Mesenchymal stem cell (in vitro differentiated cells and primary cell): ENCODE results near the gene LHCGR.

Experiments
- DNase-seq: peaks from one replicate; pipeline ENCODE4 v3.0.0-alpha.2; 2013
- H2AFZ ChIP-seq: one replicate; pipeline ENCODE4 v1.6.1; 2013; ENCODE audit warnings: low read depth, mild to moderate bottlenecking, control low read depth, inconsistent platforms, low read length, moderate library complexity
- H2AK5ac ChIP-seq: 2 replicates; pipeline ENCODE4 v1.6.1; 2013; ENCODE audit warnings: low read length, moderate library complexity, mild to moderate bottlenecking, inconsistent platforms; ENCODE audit not compliant: severe bottlenecking
- H2BK120ac ChIP-seq: one replicate; pipeline ENCODE4 v1.6.1; 2013; ENCODE audit warnings: low read depth, mild to moderate bottlenecking, inconsistent platforms, low read length, moderate library complexity
- H2BK12ac ChIP-seq, 2 experiments: one replicate each; pipeline ENCODE4 v1.6.1; 2013; ENCODE audit warnings: inconsistent platforms in 2 of 2, low read length in 2 of 2, mild to moderate bottlenecking in 2 of 2, moderate library complexity in 2 of 2, control low read depth in 1 of 2
- H2BK15ac ChIP-seq: one replicate; pipeline ENCODE4 v1.6.1; 2013; ENCODE audit warnings: mild to moderate bottlenecking, low read depth, inconsistent platforms; ENCODE audit not compliant: poor library complexity, severe bottlenecking
- H2BK5ac ChIP-seq: 2 replicates; pipeline ENCODE4 v1.6.1; 2013; ENCODE audit warnings: low read depth, mild to moderate bottlenecking, low read length, control low read depth, inconsistent platforms; ENCODE audit not compliant: poor library complexity, severe bottlenecking
- H3K14ac ChIP-seq, 2 experiments: one replicate each; pipeline ENCODE4 v1.6.1; 2013; ENCODE audit warnings: inconsistent platforms in 2 of 2, low read length in 2 of 2, control low read depth in 1 of 2, mild to moderate bottlenecking in 1 of 2, moderate library complexity in 1 of 2
- H3K18ac ChIP-seq, 2 experiments: one replicate each; pipeline ENCODE4 v1.6.1; 2013; ENCODE audit warnings: inconsistent platforms in 2 of 2, low read length in 2 of 2, control low read depth in 1 of 2, low read depth in 1 of 2, mild to moderate bottlenecking in 1 of 2
- H3K23ac ChIP-seq, 2 experiments: one replicate each; pipeline ENCODE4 v1.6.1; 2013; ENCODE audit warnings: inconsistent platforms in 2 of 2, low read length in 2 of 2, mild to moderate bottlenecking in 2 of 2, moderate library complexity in 2 of 2, control low read depth in 1 of 2
- H3K27ac ChIP-seq: 2 replicates; pipeline ENCODE4 v1.5.1; 2013; ENCODE audit warnings: mild to moderate bottlenecking, moderate library complexity, low read length, control low read depth, inconsistent platforms; ENCODE audit not compliant: poor library complexity, severe bottlenecking
- H3K27me3 ChIP-seq, 2 experiments: 2 replicates each; pipeline versions ENCODE4 v1.6.1 to v1.7.0; 2013; ENCODE audit warnings: low read length in 2 of 2, mild to moderate bottlenecking in 2 of 2, moderate library complexity in 2 of 2, control low read depth in 1 of 2, inconsistent platforms in 1 of 2; ENCODE audit not compliant: control insufficient read depth in 1 of 2, insufficient read depth in 1 of 2
- H3K36me3 ChIP-seq, 2 experiments: 2 replicates each; pipeline versions ENCODE4 v1.6.1 to v1.7.0; 2013; ENCODE audit warnings: low read length in 2 of 2, control low read depth in 1 of 2, inconsistent platforms in 1 of 2, low read depth in 1 of 2, mild to moderate bottlenecking in 1 of 2; ENCODE audit not compliant: insufficient read depth in 2 of 2, control insufficient read depth in 1 of 2
- H3K4ac ChIP-seq, 2 experiments: one replicate each; pipeline ENCODE4 v1.6.1; 2013; ENCODE audit warnings: inconsistent platforms in 2 of 2, low read length in 2 of 2, mild to moderate bottlenecking in 2 of 2, moderate library complexity in 2 of 2, control low read depth in 1 of 2, low read depth in 1 of 2
- H3K4me1 ChIP-seq: 2 replicates; pipeline ENCODE4 v1.6.1; 2013; ENCODE audit warnings: low read depth, low read length, control low read depth; ENCODE audit not compliant: control insufficient read depth, insufficient read depth
- H3K4me2 ChIP-seq: 2 replicates; pipeline ENCODE4 v1.6.1; 2013; ENCODE audit warnings: low read length, mild to moderate bottlenecking, inconsistent platforms; ENCODE audit not compliant: poor library complexity, severe bottlenecking
- H3K4me3 ChIP-seq, 2 experiments: 2 replicates each; pipeline versions ENCODE4 v1.5.1 to v1.7.0; 2013; ENCODE audit warnings: low read length in 2 of 2, mild to moderate bottlenecking in 2 of 2, control low read depth in 1 of 2, low read depth in 1 of 2; ENCODE audit not compliant: insufficient read depth in 1 of 2
- H3K79me1 ChIP-seq: replicated peaks from 2 replicates; pipeline ENCODE4 v1.6.1; 2013; ENCODE audit warnings: mild to moderate bottlenecking, control low read depth, low read length, inconsistent platforms; ENCODE audit not compliant: poor library complexity, severe bottlenecking
- H3K9ac ChIP-seq: 2 replicates; pipeline ENCODE4 v1.7.0; 2013; ENCODE audit warnings: mild to moderate bottlenecking, low read length, moderate library complexity
- H3K9me3 ChIP-seq: 2 replicates; pipeline ENCODE4 v1.7.0; 2013; ENCODE audit warnings: mild to moderate bottlenecking, low read length; ENCODE audit not compliant: control insufficient read depth
- H4K8ac ChIP-seq: one replicate; pipeline ENCODE4 v1.6.1; 2013; ENCODE audit warnings: inconsistent platforms, mild to moderate bottlenecking, low read length, moderate library complexity
- H4K91ac ChIP-seq: one replicate; pipeline ENCODE4 v1.6.1; 2013; ENCODE audit warnings: mild to moderate bottlenecking, low read length, inconsistent platforms
- WGBS: methylation state at CpG from one replicate; pipeline ENCODE4 v1.1.7; 2013; ENCODE audit warnings: mixed read lengths; 5-methylcytosine and 5-hydroxymethylcytosine counted together

LHCGR gene

GRCh38 chr2:48792030-48792429 lies 36.5 kb upstream of the LHCGR start:
- no peak overlapping the region for H2AK5ac ChIP-seq
- H3K18ac ChIP-seq = no peak overlapping the region
- no peaks in the 10 kb centered on the region for H3K79me1 ChIP-seq
- 79% methylated on average over 3 of the region's 3 CpGs for WGBS
- H4K8ac ChIP-seq = no peak overlapping the region
- no peak overlapping the region for H2BK15ac ChIP-seq
- H3K27me3 ChIP-seq = no peaks in the 10 kb centered on the region
- H3K4ac ChIP-seq = no peak overlapping the region
- no peak for DNase-seq
- no peak overlapping the region for H3K9ac ChIP-seq
- H3K9me3 ChIP-seq = no peaks in the 10 kb centered on the region
- H3K4me3 ChIP-seq = no peak overlapping the region
- no peak overlapping the region for H3K4me2 ChIP-seq
- H2BK120ac ChIP-seq = no peak overlapping the region
- no peak overlapping the region for H2BK12ac ChIP-seq
- no peak overlapping the region for H3K27ac ChIP-seq
- H3K14ac ChIP-seq = no peak overlapping the region
- no peaks in the 10 kb centered on the region for H3K4me1 ChIP-seq
- no peak overlapping the region for H4K91ac ChIP-seq
- no peaks in the 10 kb centered on the region for H3K36me3 ChIP-seq
- H2BK5ac ChIP-seq = no peak overlapping the region
- H2AFZ ChIP-seq = no peak overlapping the region
- H3K23ac ChIP-seq = no peak overlapping the region

DNA sequence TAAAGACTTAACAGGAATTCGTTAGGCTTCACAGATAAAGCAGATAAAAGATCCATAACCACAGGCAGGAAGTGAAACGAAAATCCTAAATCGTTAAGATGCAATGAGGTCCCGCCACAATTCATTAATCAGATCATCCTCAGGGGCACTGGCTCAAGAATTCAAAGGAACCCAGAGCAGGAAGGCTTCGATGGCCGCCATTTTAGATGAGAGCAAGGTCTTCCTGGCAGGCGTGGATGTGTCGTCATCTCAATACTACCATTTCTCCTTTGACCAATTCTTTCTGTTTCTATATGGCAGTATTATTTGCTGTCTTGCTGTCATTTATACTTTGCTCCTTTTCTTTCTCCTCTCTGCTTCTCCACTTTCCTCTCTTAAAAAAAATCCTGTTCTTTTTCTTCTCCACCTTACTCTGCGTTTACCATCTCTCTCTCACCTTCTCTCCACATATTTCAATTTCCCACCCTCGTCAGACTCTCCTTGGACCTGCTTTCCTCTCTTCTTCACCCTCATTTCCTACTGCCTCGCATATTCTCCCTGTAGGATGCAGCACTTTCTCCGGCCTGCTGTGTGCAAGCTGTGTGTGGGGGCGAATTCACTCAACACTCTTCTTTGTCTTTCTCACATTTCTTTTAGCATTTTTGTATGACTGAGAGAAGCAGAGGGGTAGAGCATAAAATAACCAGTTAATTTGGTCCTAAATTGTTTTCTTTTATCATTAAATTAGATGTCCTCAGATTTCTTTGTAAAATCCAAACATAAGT lies 35.1 kb upstream of the LHCGR start:
- no peak for DNase-seq
- H2AFZ ChIP-seq = no peak overlapping the region
- no peak overlapping the region for H3K14ac ChIP-seq
- H3K4me2 ChIP-seq = no peak overlapping the region
- no peaks in the 10 kb centered on the region for H3K36me3 ChIP-seq
- H4K91ac ChIP-seq = no peak overlapping the region
- H2BK5ac ChIP-seq = no peak overlapping the region
- H3K4ac ChIP-seq = no peak overlapping the region
- H4K8ac ChIP-seq = no peak overlapping the region
- H3K9me3 ChIP-seq = no peaks in the 10 kb centered on the region
- no peaks in the 10 kb centered on the region for H3K79me1 ChIP-seq
- no peak overlapping the region for H2BK12ac ChIP-seq
- H2BK15ac ChIP-seq = no peak overlapping the region
- no peaks in the 10 kb centered on the region for H3K27me3 ChIP-seq
- H3K9ac ChIP-seq = no peak overlapping the region
- H3K27ac ChIP-seq = no peak overlapping the region
- H2AK5ac ChIP-seq = no peak overlapping the region
- no peak overlapping the region for H3K4me3 ChIP-seq
- no peak overlapping the region for H2BK120ac ChIP-seq
- no peak overlapping the region for H3K18ac ChIP-seq
- H3K23ac ChIP-seq = no peak overlapping the region
- no peaks in the 10 kb centered on the region for H3K4me1 ChIP-seq
- WGBS = 62% methylated on average over 9 of the region's 13 CpGs

- no peak for DNase-seq
- Histone ChIP-seq H3K27ac (no peak overlapping the region), H3K36me3 (no peaks in the 10 kb centered on the region), H2BK120ac (no peak overlapping the region), H3K79me1 (no peaks in the 10 kb centered on the region), H2AFZ (no peak overlapping the region), H3K9ac (no peak overlapping the region), H4K8ac (no peak overlapping the region), H3K27me3 (no peaks in the 10 kb centered on the region), H3K4me3 (no peak overlapping the region), H3K4ac (no peak overlapping the region), H3K9me3 (no peaks in the 10 kb centered on the region), H3K4me2 (no peak overlapping the region), H2BK12ac (no peak overlapping the region), H2BK5ac (no peak overlapping the region), H2BK15ac (no peak overlapping the region), H4K91ac (no peak overlapping the region), H3K14ac (no peak overlapping the region), H3K23ac (no peak overlapping the region), H3K18ac (no peak overlapping the region), H3K4me1 (no peaks in the 10 kb centered on the region), H2AK5ac (no peak overlapping the region)
- WGBS = 83% methylated on average over 7 of the region's 8 CpGs
These were observed 32.1 kb upstream of the LHCGR start for GRCh38 chr2:48787580-48787979.

GRCh38 chr2:48781366-48781765 lies 25.8 kb upstream of the LHCGR start:
- Histone ChIP-seq H2BK15ac (no peak overlapping the region), H3K4me1 (no peaks in the 10 kb centered on the region), H4K8ac (no peak overlapping the region), H2BK120ac (no peak overlapping the region), H3K27ac (no peak overlapping the region), H2AK5ac (no peak overlapping the region), H3K4me2 (no peak overlapping the region), H4K91ac (no peak overlapping the region), H3K23ac (no peak overlapping the region), H3K79me1 (no peaks in the 10 kb centered on the region), H3K14ac (no peak overlapping the region), H3K36me3 (no peaks in the 10 kb centered on the region), H3K27me3 (no peaks in the 10 kb centered on the region), H3K18ac (no peak overlapping the region), H3K4me3 (no peak overlapping the region), H3K9me3 (peaks cover 3% of the 10 kb centered on the region), H2BK12ac (no peak overlapping the region), H3K4ac (no peak overlapping the region), H2AFZ (no peak overlapping the region), H3K9ac (no peak overlapping the region), H2BK5ac (no peak overlapping the region)
- WGBS = 86% methylated on average over 1 of the region's 1 CpG
- no peak for DNase-seq
